ENCODE measurements around the gene LBX2. TPM values are rescaled to one million over a fixed set of nuclear protein-coding genes. Genes with fewer than 3 reads are reported as not detected.
A peak's percentile ranks its signal among the peaks of the same experiment; 100 is the strongest.

LBX2 gene
- total and polyA plus RNA-seq, 2 experiments from 2014 or later, result 0.24 to 0.57 TPM

DNA sequence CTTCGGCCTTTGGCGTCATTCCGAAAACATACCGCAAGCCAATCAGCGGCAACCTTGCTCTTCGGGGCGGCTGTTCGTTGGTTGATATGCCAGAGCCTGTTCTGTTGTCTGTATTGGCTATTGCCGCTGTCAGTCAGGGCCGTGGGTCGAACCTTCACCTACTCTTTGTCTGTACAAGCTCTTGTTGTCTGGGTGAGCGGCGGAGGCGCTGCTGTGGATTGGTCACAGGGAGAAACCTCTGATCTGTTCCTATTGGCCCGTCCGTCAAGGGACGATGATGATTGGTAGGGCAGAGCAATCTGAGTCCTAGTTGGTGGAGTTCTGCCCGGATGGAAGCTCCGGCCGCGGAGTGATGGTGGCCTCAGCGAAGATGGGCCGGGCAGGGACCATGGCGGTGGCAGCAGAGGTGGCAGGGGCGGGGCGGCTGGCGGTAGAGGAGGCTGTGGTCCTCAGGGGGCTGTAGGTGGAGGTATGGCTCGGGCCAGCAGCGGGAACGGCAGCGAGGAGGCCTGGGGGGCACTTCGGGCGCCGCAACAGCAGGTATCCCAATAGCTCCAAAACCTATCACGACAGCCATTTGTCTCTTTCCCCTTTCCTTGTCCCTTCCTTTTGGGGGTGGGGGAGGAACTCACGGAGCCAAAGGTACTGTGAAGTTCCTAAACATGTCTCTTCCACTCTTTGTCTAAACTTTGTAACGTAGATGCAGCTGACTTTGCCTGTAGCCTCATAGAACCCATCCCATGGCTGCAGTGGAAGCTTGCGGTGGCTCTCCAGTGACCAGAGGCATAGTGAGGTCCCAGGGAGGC lies 41.1 kb downstream of the LBX2 start, which contains the start of gene WBP1:
Gene WBP1 (plus strand): TSS at position 307 of the 806 bp plus-strand sequence. CDS start 165 bp downstream, at position 472.
- peak within 1 kb of the TSS; percentile 98 for H3K27ac ChIP-seq (ENCODE audit: low read depth)
- no peaks in the 10 kb centered on the region; the same call in 1 of the 3 replicates for H3K9me3 Mint-ChIP-seq
- H3K4me2 ChIP-seq, result peak within 1 kb of the TSS; percentile 97
- TF ChIP-seq, protein P1, sequence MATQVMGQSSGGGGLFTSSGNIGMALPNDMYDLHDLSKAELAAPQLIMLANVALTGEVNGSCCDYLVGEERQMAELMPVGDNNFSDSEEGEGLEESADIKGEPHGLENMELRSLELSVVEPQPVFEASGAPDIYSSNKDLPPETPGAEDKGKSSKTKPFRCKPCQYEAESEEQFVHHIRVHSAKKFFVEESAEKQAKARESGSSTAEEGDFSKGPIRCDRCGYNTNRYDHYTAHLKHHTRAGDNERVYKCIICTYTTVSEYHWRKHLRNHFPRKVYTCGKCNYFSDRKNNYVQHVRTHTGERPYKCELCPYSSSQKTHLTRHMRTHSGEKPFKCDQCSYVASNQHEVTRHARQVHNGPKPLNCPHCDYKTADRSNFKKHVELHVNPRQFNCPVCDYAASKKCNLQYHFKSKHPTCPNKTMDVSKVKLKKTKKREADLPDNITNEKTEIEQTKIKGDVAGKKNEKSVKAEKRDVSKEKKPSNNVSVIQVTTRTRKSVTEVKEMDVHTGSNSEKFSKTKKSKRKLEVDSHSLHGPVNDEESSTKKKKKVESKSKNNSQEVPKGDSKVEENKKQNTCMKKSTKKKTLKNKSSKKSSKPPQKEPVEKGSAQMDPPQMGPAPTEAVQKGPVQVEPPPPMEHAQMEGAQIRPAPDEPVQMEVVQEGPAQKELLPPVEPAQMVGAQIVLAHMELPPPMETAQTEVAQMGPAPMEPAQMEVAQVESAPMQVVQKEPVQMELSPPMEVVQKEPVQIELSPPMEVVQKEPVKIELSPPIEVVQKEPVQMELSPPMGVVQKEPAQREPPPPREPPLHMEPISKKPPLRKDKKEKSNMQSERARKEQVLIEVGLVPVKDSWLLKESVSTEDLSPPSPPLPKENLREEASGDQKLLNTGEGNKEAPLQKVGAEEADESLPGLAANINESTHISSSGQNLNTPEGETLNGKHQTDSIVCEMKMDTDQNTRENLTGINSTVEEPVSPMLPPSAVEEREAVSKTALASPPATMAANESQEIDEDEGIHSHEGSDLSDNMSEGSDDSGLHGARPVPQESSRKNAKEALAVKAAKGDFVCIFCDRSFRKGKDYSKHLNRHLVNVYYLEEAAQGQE (IDR thresholded peaks at IDR 0.05; ENCODE audit: unreplicated experiment), result no peak
- peak; percentile 56 for TF ChIP-seq POLR2AphosphoS5 (IDR thresholded peaks at IDR 0.05; ENCODE audit: low read depth)
- peak; percentile 88 for TF ChIP-seq CREB1 (CRISPR knock-in tag; IDR thresholded peaks at IDR 0.05; ENCODE audit: low read depth)
- peak; percentile 50; the same call in 1 of the 2 replicates for TF ChIP-seq ZNF114 (CRISPR knock-in tag; IDR thresholded peaks at IDR 0.05)
- TF ChIP-seq, protein P2, sequence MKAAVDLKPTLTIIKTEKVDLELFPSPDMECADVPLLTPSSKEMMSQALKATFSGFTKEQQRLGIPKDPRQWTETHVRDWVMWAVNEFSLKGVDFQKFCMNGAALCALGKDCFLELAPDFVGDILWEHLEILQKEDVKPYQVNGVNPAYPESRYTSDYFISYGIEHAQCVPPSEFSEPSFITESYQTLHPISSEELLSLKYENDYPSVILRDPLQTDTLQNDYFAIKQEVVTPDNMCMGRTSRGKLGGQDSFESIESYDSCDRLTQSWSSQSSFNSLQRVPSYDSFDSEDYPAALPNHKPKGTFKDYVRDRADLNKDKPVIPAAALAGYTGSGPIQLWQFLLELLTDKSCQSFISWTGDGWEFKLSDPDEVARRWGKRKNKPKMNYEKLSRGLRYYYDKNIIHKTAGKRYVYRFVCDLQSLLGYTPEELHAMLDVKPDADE (IDR thresholded peaks at IDR 0.05), result 0 out of 2 replicates have a peak, but pooled peaks have one; percentile 20
- TF ChIP-seq EZH2phosphoT487 (IDR thresholded peaks at IDR 0.05; ENCODE audit: unreplicated experiment), result no peak
- TF ChIP-seq, protein P3, sequence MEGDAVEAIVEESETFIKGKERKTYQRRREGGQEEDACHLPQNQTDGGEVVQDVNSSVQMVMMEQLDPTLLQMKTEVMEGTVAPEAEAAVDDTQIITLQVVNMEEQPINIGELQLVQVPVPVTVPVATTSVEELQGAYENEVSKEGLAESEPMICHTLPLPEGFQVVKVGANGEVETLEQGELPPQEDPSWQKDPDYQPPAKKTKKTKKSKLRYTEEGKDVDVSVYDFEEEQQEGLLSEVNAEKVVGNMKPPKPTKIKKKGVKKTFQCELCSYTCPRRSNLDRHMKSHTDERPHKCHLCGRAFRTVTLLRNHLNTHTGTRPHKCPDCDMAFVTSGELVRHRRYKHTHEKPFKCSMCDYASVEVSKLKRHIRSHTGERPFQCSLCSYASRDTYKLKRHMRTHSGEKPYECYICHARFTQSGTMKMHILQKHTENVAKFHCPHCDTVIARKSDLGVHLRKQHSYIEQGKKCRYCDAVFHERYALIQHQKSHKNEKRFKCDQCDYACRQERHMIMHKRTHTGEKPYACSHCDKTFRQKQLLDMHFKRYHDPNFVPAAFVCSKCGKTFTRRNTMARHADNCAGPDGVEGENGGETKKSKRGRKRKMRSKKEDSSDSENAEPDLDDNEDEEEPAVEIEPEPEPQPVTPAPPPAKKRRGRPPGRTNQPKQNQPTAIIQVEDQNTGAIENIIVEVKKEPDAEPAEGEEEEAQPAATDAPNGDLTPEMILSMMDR (conservative IDR thresholded peaks at IDR 0.05; ENCODE audit: low read depth in 2 of 2), result no peak
- TF ChIP-seq STAT1 (IDR thresholded peaks at IDR 0.05; ENCODE audit: unreplicated experiment), result no peak
- peak within 1 kb of the TSS; percentile 94 for H3K4me3 Mint-ChIP-seq
- peaks cover 32% of the 10 kb centered on the region for H3K4me1 Mint-ChIP-seq
- peaks cover 17% of the 10 kb centered on the region for H3K4me1 ChIP-seq (ENCODE audit: insufficient read depth)
- H3K9me2 ChIP-seq (ENCODE audit: insufficient read depth), result no peaks in the 10 kb centered on the region
- peaks cover 4% of the 10 kb centered on the region; the same call in 1 of the 2 replicates for H4K20me1 ChIP-seq (replicated peaks; ENCODE audit: insufficient read depth)
- H3K79me2 ChIP-seq (replicated peaks; ENCODE audit: insufficient read depth), result peaks cover 8% of the 10 kb centered on the region
- no peaks in the 10 kb centered on the region; the same call in 1 of the 2 replicates for H3K36me3 ChIP-seq (ENCODE audit: insufficient read depth)
- peak within 1 kb of the TSS; percentile 89 for H2AFZ ChIP-seq
- H3K27me3 Mint-ChIP-seq (ENCODE audit: insufficient read depth, low read depth, poor library complexity), result peaks cover 24% of the 10 kb centered on the region
- peak; percentile 87 for ATAC-seq
- H3K4me3 ChIP-seq, result peak within 1 kb of the TSS; percentile 99
- H3K27ac Mint-ChIP-seq, result peak within 1 kb of the TSS; percentile 97
- no peaks in the 10 kb centered on the region for H3K27me3 ChIP-seq (ENCODE audit: insufficient read depth)
- peaks cover 17% of the 10 kb centered on the region for H3K36me3 Mint-ChIP-seq (ENCODE audit: low read depth)
- DNase-seq (ENCODE audit: low spot score), result peak; percentile 100
- peaks cover 14% of the 10 kb centered on the region; the same call in 1 of the 2 replicates for H3F3A ChIP-seq (replicated peaks; ENCODE audit: low read depth)
